Endothelial cell of umbilical vein (primary cell): Measurements from ENCODE around the gene YY2. TPM values are rescaled to one million over a fixed set of nuclear protein-coding genes. Genes with fewer than 3 reads are reported as not detected.

Source experiments
- BruUV-seq: library from RNA; stranded (reverse); fragments of 400-500 nt; replicated peaks from 2 replicates; lab custom pipeline; 2021; lab: Mats Ljungman, UMichigan
- CTCF ChIA-PET: fragments of 300-600, 350-600 bp; sonication (Branson Sonifier 250); formaldehyde crosslinking; loops from one replicate; lab custom pipeline; 2021; ENCODE audit warnings: antibody characterized with exemption, inconsistent platforms; lab: Charles Lee
- POLR2A ChIA-PET: fragments of 300-600, 350-600 bp; sonication (Branson Sonifier 250); formaldehyde crosslinking; loops from one replicate; lab custom pipeline; 2021; ENCODE audit warnings: antibody characterized with exemption, inconsistent platforms; lab: Charles Lee
- DNase-seq: peaks from one replicate; pipeline ENCODE4 v3.0.0-alpha.2; 2011; ENCODE audit warnings: low read depth, low spot score
- FAIRE-seq: peaks from 2 replicates; lab custom pipeline; 2011; peaks lifted over from hg19 to GRCh38; lab: Jason Lieb, UNC
- H2AFZ ChIP-seq: 2 replicates; pipeline ENCODE4 v1.6.0; 2012; ENCODE audit warnings: low read depth, low read length, control low read depth, inconsistent platforms
- H3K27ac ChIP-seq: 2 replicates; pipeline ENCODE4 v1.5.1; 2011; ENCODE audit warnings: low read depth, mild to moderate bottlenecking, control low read depth, low read length, moderate library complexity; ENCODE audit not compliant: insufficient read depth
- H3K27me3 ChIP-seq, 2 experiments: 2 replicates each; pipeline versions ENCODE4 v1.6.0 to v1.6.1; 2011; ENCODE audit warnings: low read length in 2 of 2, mixed read lengths in 1 of 2; ENCODE audit not compliant: control insufficient read depth in 2 of 2, insufficient read depth in 2 of 2
- H3K36me3 ChIP-seq, 2 experiments: 2 replicates in 1 of 2; 3 replicates in 1 of 2; pipeline ENCODE4 v1.5.1; 2011; ENCODE audit warnings: low read length in 2 of 2, mild to moderate bottlenecking in 1 of 2, moderate library complexity in 1 of 2; ENCODE audit not compliant: control insufficient read depth in 2 of 2, insufficient read depth in 2 of 2; ENCODE audit errors: extremely low read depth in 1 of 2
- H3K4me1 ChIP-seq: 3 replicates; pipeline ENCODE4 v1.5.1; 2011; ENCODE audit warnings: mild to moderate bottlenecking, low read length; ENCODE audit not compliant: control insufficient read depth, insufficient read depth; ENCODE audit errors: extremely low read depth
- H3K4me2 ChIP-seq: 2 replicates; pipeline ENCODE4 v1.6.1; 2011; ENCODE audit warnings: low read length, control low read depth, mixed read lengths; ENCODE audit not compliant: insufficient read depth
- H3K4me3 ChIP-seq, 3 experiments: fragments of 200-600 bp in 1 of 3; sonication (generic), shearing (Covaris generic) in 1 of 3; replicated peaks in 1 of 3; 2 replicates each; pipeline ENCODE4 v1.5.1; 2011 to 2016; ENCODE audit warnings: control low read depth in 3 of 3, low read length in 3 of 3, mild to moderate bottlenecking in 2 of 3, inconsistent platforms in 1 of 3, low read depth in 1 of 3, moderate library complexity in 1 of 3; ENCODE audit not compliant: insufficient read depth in 1 of 3
- H3K79me2 ChIP-seq: 2 replicates; pipeline ENCODE4 v1.6.0; 2012; ENCODE audit warnings: low read length, inconsistent platforms; ENCODE audit not compliant: control insufficient read depth, insufficient read depth
- H3K9ac ChIP-seq: replicated peaks from 2 replicates; pipeline ENCODE3; 2011; ENCODE audit warnings: low read length, control low read depth; ENCODE audit not compliant: insufficient read depth; ENCODE audit errors: extremely low read depth
- H3K9me1 ChIP-seq: replicated peaks from 3 replicates; pipeline ENCODE4 v1.6.0; 2011; ENCODE audit warnings: mild to moderate bottlenecking, low read length; ENCODE audit not compliant: control insufficient read depth, insufficient read depth; ENCODE audit errors: extremely low read depth
- H3K9me3 ChIP-seq: replicated peaks from 2 replicates; pipeline ENCODE4 v1.5.1; 2012; ENCODE audit warnings: low read length, inconsistent platforms; ENCODE audit not compliant: control insufficient read depth, insufficient read depth
- H4K20me1 ChIP-seq: replicated peaks from 2 replicates; pipeline ENCODE3; 2011; ENCODE audit warnings: mild to moderate bottlenecking, low read length; ENCODE audit not compliant: control insufficient read depth, insufficient read depth; ENCODE audit errors: extremely low read depth
- EZH2 ChIP-seq: IDR thresholded peaks from 2 replicates; pipeline ENCODE4 v1.6.1; 2012; ENCODE audit warnings: borderline replicate concordance, low read depth, mild to moderate bottlenecking, moderate library complexity, low read length, inconsistent platforms; ENCODE audit not compliant: severe bottlenecking
- FOS ChIP-seq: IDR thresholded peaks from 2 replicates; pipeline ENCODE4 v1.6.1; 2011; ENCODE audit warnings: mild to moderate bottlenecking, low read length, moderate library complexity, borderline replicate concordance; ENCODE audit not compliant: insufficient read depth
- GATA2 ChIP-seq: IDR thresholded peaks from 2 replicates; pipeline ENCODE4 v1.7.0; 2011; ENCODE audit warnings: low read depth, mild to moderate bottlenecking, moderate library complexity, mixed read lengths, low read length; ENCODE audit not compliant: insufficient read length, insufficient read depth
- JUN ChIP-seq: IDR thresholded peaks from 2 replicates; pipeline ENCODE4 v1.6.1; 2011; ENCODE audit warnings: borderline replicate concordance, low read depth; ENCODE audit not compliant: insufficient read length, insufficient read depth
- MYC ChIP-seq: IDR thresholded peaks from one replicate; pipeline ENCODE4 v1.6.1; 2011; ENCODE audit warnings: mild to moderate bottlenecking, low read depth, low read length
- POLR2A ChIP-seq: IDR thresholded peaks from 2 replicates; pipeline ENCODE4 v1.6.1; 2012; ENCODE audit warnings: low read depth, mild to moderate bottlenecking, control low read depth, low read length
- POLR2AphosphoS5 ChIP-seq: IDR thresholded peaks from 2 replicates; pipeline ENCODE4 v1.6.1; 2012; ENCODE audit warnings: low read depth, mild to moderate bottlenecking, control low read depth, low read length, moderate library complexity; ENCODE audit not compliant: insufficient read depth
- dilution Hi-C: fragments of 300-500 bp; cut with MboI; formaldehyde crosslinking; loops from one replicate; pipeline ENCODE4 v1.15.0; 2019; ENCODE audit warnings: low sequenced_read_pairs; ENCODE audit not compliant: extremely low pct_ligation_motif_present
- intact Hi-C: fragments of 100-400 bp; cut with micrococcal nuclease; formaldehyde crosslinking; loops from one replicate; pipeline ENCODE4 v1.10.0; 2022
- polyA plus RNA-seq, 4 experiments: library from polyadenylated mRNA; depleted of rRNA in 3 of 4; stranded (reverse) in 3 of 4; unstranded in 1 of 4; fragments of >200 nt; gene quantifications; 2 replicates each; pipeline versions ENCODE4 v1.2.1 to v1.2.3, GENCODE V29; 2011 to 2012; ENCODE audit warnings: missing spikeins in 1 of 4
- total RNA-seq: library from RNA; stranded (reverse); gene quantifications from 2 replicates; pipeline ENCODE4 v1.2.3, GENCODE V29; 2021

YY2 gene
- total and polyA plus RNA-seq, 2 donors (not counting 3 experiments of a cell fraction or from before 2014, with no cell fraction given): 0.86 to 3.0 TPM

GRCh38 chrX:21806691-21807090 lies 49.1 kb upstream of the YY2 start:
- H3K36me3 ChIP-seq: no peaks in the 10 kb centered on the region
- H3K4me3 ChIP-seq: no peak overlapping the region
- H3K79me2 ChIP-seq: no peaks in the 10 kb centered on the region
- no peaks in the 10 kb centered on the region for H4K20me1 ChIP-seq
- H2AFZ ChIP-seq: no peak overlapping the region
- BruUV-seq: no TSS peak
- H3K9me3 ChIP-seq: no peaks in the 10 kb centered on the region
- DNase-seq (no peak), FAIRE-seq (no peak)
- TF ChIP-seq JUN (peak; percentile 21), POLR2A (no peak)
- H3K9me1 ChIP-seq: no peaks in the 10 kb centered on the region
- no peaks in the 10 kb centered on the region for H3K27me3 ChIP-seq
- H3K4me1 ChIP-seq: no peaks in the 10 kb centered on the region
- POLR2A ChIA-PET: no interaction called here
- no peak overlapping the region for H3K27ac ChIP-seq
- CTCF ChIA-PET: no interaction called here
- dilution Hi-C loops: no loop called here
- no peak overlapping the region for H3K9ac ChIP-seq
- intact Hi-C loops: no loop called here
- no peak overlapping the region for H3K4me2 ChIP-seq

- dilution Hi-C loops: no loop called here
- BruUV-seq: no TSS peak
Observed at GRCh38 chrX:21811832-21812231, 44.0 kb upstream of the YY2 start.

More at GRCh38 chrX:21811832-21812231, 44.0 kb upstream of the YY2 start:
- ChIA-PET POLR2A (no interaction called here), CTCF (no interaction called here)
- Histone ChIP-seq H3K4me2 (no peak overlapping the region), H3K9ac (no peak overlapping the region), H4K20me1 (no peaks in the 10 kb centered on the region), H3K79me2 (no peaks in the 10 kb centered on the region), H3K27me3 (peaks cover 0 to 4% of the 10 kb centered on the region in 2 experiments), H3K9me3 (no peaks in the 10 kb centered on the region), H3K4me3 (no peak overlapping the region), H3K4me1 (no peaks in the 10 kb centered on the region), H3K36me3 (no peaks in the 10 kb centered on the region), H3K9me1 (no peaks in the 10 kb centered on the region), H3K27ac (no peak overlapping the region), H2AFZ (no peak overlapping the region)
- intact Hi-C loops: no loop called here
- TF ChIP-seq EZH2: no peak
- no peak for TF ChIP-seq MYC
- no peak for TF ChIP-seq POLR2AphosphoS5
- no peak for TF ChIP-seq FOS
- no peak for TF ChIP-seq GATA2
- DNase-seq: no peak
- no peak for FAIRE-seq
